AG09309 (cell line): Measurements from ENCODE around the gene HRH4.

ENCODE experiments used
- DNase-seq: peaks from one replicate; pipeline ENCODE4 v3.0.0-alpha.2; 2010; ENCODE audit warnings: low read depth
- H3K4me3 ChIP-seq: 2 replicates; pipeline ENCODE4 v1.5.1; 2011; ENCODE audit warnings: mild to moderate bottlenecking, low read depth, low read length, moderate library complexity; ENCODE audit not compliant: control insufficient read depth
- CTCF ChIP-seq: IDR thresholded peaks from 2 replicates; pipeline ENCODE4 v1.5.1; 2011; ENCODE audit warnings: mild to moderate bottlenecking, low read depth, low read length, inconsistent platforms; ENCODE audit not compliant: insufficient read depth, control insufficient read depth; ENCODE audit errors: missing control alignments

Gene HRH4

GRCh38 chr18:24509435-24509834 is 49.0 kb downstream of the HRH4 start:
- no peak for TF ChIP-seq CTCF
- H3K4me3 ChIP-seq: no peak overlapping the region
- no peak for DNase-seq

DNA sequence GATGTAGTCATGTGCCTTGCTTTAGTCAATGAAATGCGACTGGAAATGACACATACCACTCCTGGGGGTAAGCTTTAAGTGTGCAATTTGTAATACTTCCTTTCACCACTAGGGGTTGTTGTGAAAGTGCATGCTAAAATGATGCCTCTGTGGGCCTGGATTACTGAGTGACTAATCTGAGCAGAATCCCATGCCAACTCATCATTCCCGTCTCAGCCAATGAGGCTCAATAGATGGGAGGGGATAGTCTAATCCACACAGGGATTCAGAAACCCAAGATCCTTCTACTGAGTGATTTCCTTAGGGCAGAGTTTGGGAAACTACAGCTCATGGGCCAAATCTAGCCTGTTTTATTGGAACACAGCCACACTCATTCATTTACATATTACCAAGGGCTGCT is 54.0 kb downstream of the HRH4 start:
- H3K4me3 ChIP-seq: no peak overlapping the region
- no peak for DNase-seq
- TF ChIP-seq CTCF: peak; percentile 33

DNA sequence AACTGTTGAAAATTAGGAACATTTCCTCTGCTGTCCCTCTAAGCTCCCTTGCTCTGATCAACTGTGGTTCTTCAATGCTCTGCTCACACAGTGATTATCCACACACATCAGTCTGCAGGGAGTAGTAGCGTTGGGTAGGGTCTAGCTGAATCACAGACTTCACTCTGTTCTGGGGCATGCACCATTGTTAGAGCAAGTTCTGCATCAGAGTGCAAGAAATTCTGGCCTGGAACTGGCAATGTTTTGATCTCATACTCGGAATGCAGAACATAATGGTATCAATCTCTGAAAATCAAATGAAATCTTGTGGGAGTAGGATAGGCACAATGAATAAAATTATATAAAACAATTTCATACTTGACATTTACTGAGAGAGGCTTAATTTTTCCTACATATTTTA is 55.3 kb downstream of the HRH4 start:
- no peak for TF ChIP-seq CTCF
- no peak for DNase-seq
- no peak overlapping the region for H3K4me3 ChIP-seq

DNA sequence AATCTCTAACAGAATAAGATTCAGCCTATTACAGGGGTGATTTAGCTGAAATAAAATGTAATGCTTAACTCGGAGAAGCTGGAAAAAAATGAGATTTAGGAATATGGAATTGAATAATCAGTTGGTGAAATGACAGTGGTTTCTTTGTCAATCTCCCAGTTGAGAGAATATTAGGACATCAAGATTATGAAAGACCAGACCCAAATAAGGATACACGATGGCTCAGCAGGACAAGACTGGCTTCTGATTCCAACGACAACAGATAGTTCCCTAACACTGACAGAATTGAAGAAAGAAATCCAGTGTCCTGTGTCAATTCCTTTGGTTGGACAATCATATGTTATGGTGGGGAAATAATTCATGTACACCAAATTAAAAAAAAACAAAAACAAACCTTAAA is 55.8 kb downstream of the HRH4 start:
- TF ChIP-seq CTCF: no peak
- no peak overlapping the region for H3K4me3 ChIP-seq

DNA sequence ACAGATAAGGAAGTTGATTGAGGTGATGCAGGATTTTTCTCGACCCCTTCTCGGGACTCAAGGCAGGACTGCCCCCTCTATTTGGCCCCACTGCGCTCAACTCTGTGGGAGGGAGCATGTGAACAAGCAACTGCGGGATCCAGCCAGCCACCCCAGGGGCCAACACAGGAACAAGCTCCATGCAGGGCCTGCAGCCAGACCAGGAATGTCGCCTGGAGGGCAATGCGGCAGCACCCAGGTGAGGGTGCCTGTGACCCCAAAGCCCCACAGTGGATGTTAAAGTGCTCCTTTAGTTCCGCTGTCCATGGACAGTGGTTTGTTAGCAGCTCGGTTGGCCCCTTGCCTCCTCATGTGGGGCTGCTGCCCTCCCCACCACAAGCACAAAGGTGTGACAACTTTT is 57.1 kb downstream of the HRH4 start:
- TF ChIP-seq CTCF: no peak
- no peak for DNase-seq

More for the DNA sequence above, 55.8 kb downstream of the HRH4 start:
- no peak for DNase-seq

GRCh38 chr18:24518596-24518995 is 58.2 kb downstream of the HRH4 start:
- no peak for TF ChIP-seq CTCF
- no peak overlapping the region for H3K4me3 ChIP-seq
- no peak for DNase-seq

More for the DNA sequence above, 57.1 kb downstream of the HRH4 start:
- no peak overlapping the region for H3K4me3 ChIP-seq
